Ovary (tissue), 3 donors: ENCODE results near the gene PHEX.

Experiments
- EP300 ChIP-seq: sonication (generic); formaldehyde crosslinking; IDR thresholded peaks from one replicate; pipeline ENCODE4 v1.6.1; 2017; ENCODE audit warnings: antibody characterized with exemption
- POLR2A ChIP-seq: fragments of 450-650 bp; IDR thresholded peaks from one replicate; pipeline ENCODE4 v1.6.1; 2017; ENCODE audit warnings: antibody characterized with exemption, mild to moderate bottlenecking, moderate library complexity
- TF ChIP-seq, protein P1 (sequence below), 3 donors: fragments of 450-650 bp in 2 of 3; fragments of 200-600 bp in 1 of 3; IDR thresholded peaks; one replicate each; pipeline versions ENCODE4 v1.5.1 to v1.8.0; 2016 to 2022; ENCODE audit warnings: antibody characterized with exemption in 3 of 3, mild to moderate bottlenecking in 1 of 3
- donor health status: DM: no; HTN: no; CAD: no.

DNA sequence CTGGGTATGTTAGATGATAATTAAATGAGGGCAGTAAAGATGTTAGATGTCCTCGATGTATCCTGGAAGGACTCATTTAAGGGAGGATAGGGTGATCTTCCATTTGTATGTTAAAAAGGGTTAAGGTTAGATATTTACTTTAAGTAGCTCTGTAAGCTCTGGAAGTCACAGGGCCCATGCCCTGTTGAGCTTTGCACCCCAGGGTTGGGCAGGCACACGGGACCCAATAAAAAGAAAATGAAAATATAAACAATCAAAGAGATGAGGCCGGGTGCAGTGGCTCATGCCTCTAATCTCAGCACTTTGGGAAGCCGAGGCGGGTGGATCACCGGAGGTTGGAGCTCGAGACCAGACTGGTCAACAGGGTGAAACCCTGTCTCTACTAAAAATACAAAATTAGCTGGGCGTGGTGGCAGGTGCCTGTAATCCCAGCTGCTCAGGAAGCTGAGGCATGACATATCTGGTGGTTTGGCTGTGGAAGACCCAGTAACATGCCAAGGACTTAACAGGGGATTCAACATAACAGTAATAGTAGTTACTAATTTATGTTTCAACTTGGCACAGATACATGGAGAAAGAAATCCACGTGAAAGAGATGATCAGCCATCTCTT is 16.9 kb upstream of the PHEX start:
- no peak for TF ChIP-seq POLR2A
- TF ChIP-seq, protein P1, sequence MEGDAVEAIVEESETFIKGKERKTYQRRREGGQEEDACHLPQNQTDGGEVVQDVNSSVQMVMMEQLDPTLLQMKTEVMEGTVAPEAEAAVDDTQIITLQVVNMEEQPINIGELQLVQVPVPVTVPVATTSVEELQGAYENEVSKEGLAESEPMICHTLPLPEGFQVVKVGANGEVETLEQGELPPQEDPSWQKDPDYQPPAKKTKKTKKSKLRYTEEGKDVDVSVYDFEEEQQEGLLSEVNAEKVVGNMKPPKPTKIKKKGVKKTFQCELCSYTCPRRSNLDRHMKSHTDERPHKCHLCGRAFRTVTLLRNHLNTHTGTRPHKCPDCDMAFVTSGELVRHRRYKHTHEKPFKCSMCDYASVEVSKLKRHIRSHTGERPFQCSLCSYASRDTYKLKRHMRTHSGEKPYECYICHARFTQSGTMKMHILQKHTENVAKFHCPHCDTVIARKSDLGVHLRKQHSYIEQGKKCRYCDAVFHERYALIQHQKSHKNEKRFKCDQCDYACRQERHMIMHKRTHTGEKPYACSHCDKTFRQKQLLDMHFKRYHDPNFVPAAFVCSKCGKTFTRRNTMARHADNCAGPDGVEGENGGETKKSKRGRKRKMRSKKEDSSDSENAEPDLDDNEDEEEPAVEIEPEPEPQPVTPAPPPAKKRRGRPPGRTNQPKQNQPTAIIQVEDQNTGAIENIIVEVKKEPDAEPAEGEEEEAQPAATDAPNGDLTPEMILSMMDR (IDR thresholded peaks at IDR 0.05) = no peak
- TF ChIP-seq EP300 = no peak
